Stimulated activated CD8-positive, alpha-beta memory T cell treated with anti-CD3 and anti-CD28 coated beads, Interleukin-12 subunit alpha, Interleukin-12 subunit beta, amount 100 ng/mL, for 24 hours (primary cell): Measurements from ENCODE around the gene ALKBH3.

Source experiments
- DNase-seq: peaks from one replicate; pipeline ENCODE4 v3.0.0-alpha.2; 2020; ENCODE audit errors: extremely low read depth

The ALKBH3 gene

GRCh38 chr11:43937434-43938411 lies 57.1 kb downstream of the ALKBH3 start:
- no peak for DNase-seq

- no peak for DNase-seq
Observed at GRCh38 chr11:43941257-43941994, 60.8 kb downstream of the ALKBH3 start.

- DNase-seq, result no peak
Observed at GRCh38 chr11:43942662-43943371, 62.2 kb downstream of the ALKBH3 start.

GRCh38 chr11:43943372-43943930 lies 62.8 kb downstream of the ALKBH3 start:
- no peak for DNase-seq

GRCh38 chr11:43943931-43944751 lies 63.5 kb downstream of the ALKBH3 start:
- no peak for DNase-seq

- DNase-seq, result peak; percentile 15
Observed at GRCh38 chr11:43944761-43945311, 64.2 kb downstream of the ALKBH3 start.

- DNase-seq, result no peak
Observed at GRCh38 chr11:43947003-43947500, 66.4 kb downstream of the ALKBH3 start.

- DNase-seq, result no peak
Observed at GRCh38 chr11:43947815-43948214, 67.2 kb downstream of the ALKBH3 start.

GRCh38 chr11:43948341-43949225 lies 68.0 kb downstream of the ALKBH3 start:
- DNase-seq, result no peak

- no peak for DNase-seq
Observed at GRCh38 chr11:43950311-43950855, 69.8 kb downstream of the ALKBH3 start.

GRCh38 chr11:43951231-43951630 lies 70.6 kb downstream of the ALKBH3 start:
- DNase-seq, result no peak

- no peak for DNase-seq
Observed at GRCh38 chr11:43952020-43952400, 71.4 kb downstream of the ALKBH3 start.

GRCh38 chr11:43952401-43953342 lies 72.0 kb downstream of the ALKBH3 start:
- no peak for DNase-seq

GRCh38 chr11:43953521-43953920 lies 72.9 kb downstream of the ALKBH3 start:
- DNase-seq, result no peak

- no peak for DNase-seq
Observed at GRCh38 chr11:43954241-43954640, 73.6 kb downstream of the ALKBH3 start.

- no peak for DNase-seq
Observed at GRCh38 chr11:43955381-43956118, 74.9 kb downstream of the ALKBH3 start.

- DNase-seq, result no peak
Observed at GRCh38 chr11:43957571-43957970, 76.9 kb downstream of the ALKBH3 start.
